H1 (cell line): Measurements from ENCODE around the gene ASIC2. TPM values are rescaled to one million over a fixed set of nuclear protein-coding genes. Genes with fewer than 3 reads are reported as not detected.

Experiments
- CBX5 ChIP-seq: fragments of 300-800, 300-1000 bp; sonication (generic); IDR thresholded peaks from 2 replicates; pipeline ENCODE4 v1.7.1; 2016; ENCODE audit warnings: antibody characterized with exemption, low read length, low read depth
- CHD2 ChIP-seq: IDR thresholded peaks from 2 replicates; pipeline ENCODE4 v1.6.1; 2012; ENCODE audit warnings: low read length, improper control_type of control experiment
- CHD7 ChIP-seq: fragments of 300-600 bp; sonication (generic); IDR thresholded peaks from 2 replicates; pipeline ENCODE4 v1.7.1; 2012; ENCODE audit warnings: low read length, moderate library complexity, mild to moderate bottlenecking, inconsistent platforms; ENCODE audit not compliant: insufficient replicate concordance
- FOSL1 ChIP-seq: IDR thresholded peaks from 2 replicates; pipeline ENCODE4 v1.6.1; 2011; ENCODE audit warnings: mild to moderate bottlenecking, low read depth, low read length, moderate library complexity; ENCODE audit not compliant: insufficient read depth
- GABPA ChIP-seq: IDR thresholded peaks from 2 replicates; pipeline ENCODE4 v1.6.1; 2011; ENCODE audit warnings: mild to moderate bottlenecking, low read length, moderate library complexity, borderline replicate concordance; ENCODE audit not compliant: insufficient read depth
- KDM1A ChIP-seq: fragments of 200-600, 300-600 bp; sonication (generic); IDR thresholded peaks from 2 replicates; pipeline ENCODE4 v1.7.1; 2016; ENCODE audit warnings: mild to moderate bottlenecking, low read length, borderline replicate concordance
- KDM5A ChIP-seq: fragments of 200-600 bp; IDR thresholded peaks from 2 replicates; pipeline ENCODE4 v1.7.1; 2012; ENCODE audit warnings: mild to moderate bottlenecking, low read length, inconsistent platforms, mixed read lengths
- SP1 ChIP-seq: IDR thresholded peaks from 2 replicates; pipeline ENCODE4 v1.6.1; 2011; ENCODE audit warnings: low read depth, low read length
- TEAD4 ChIP-seq: IDR thresholded peaks from 2 replicates; pipeline ENCODE4 v1.6.1; 2012; ENCODE audit warnings: low read depth, low read length, inconsistent platforms, mixed read lengths
- polyA plus RNA-seq, 7 experiments: library from polyadenylated mRNA; depleted of rRNA in 3 of 7; stranded (reverse) in 5 of 7; unstranded in 2 of 7; fragments of >200 nt in 5 of 7; fragments of 200-250 nt in 2 of 7; gene quantifications; 1 replicate in 5 of 7; 2 replicates in 1 of 7; 4 replicates in 1 of 7; pipeline versions ENCODE4 v1.2.1 to v1.2.3, GENCODE V29; 2011 to 2013; ENCODE audit warnings: missing spikeins in 2 of 7, mixed read lengths in 2 of 7
- total RNA-seq: library from RNA; stranded (reverse); fragmentation: NEBNext Ultra II Directional; extraction: Animal tissue kit (Norgen Biotek cat#: 25700); gene quantifications from 2 replicates; pipeline ENCODE4 v1.2.1, GENCODE V29; 2021

Gene ASIC2
- total and polyA plus RNA-seq, 2 of the 8 experiments (the other 6 are each of a cell fraction or from before 2014, with no cell fraction given): 0.86 to 1.2 TPM

- TF ChIP-seq CHD7 (no peak), CBX5 (no peak), KDM5A (no peak), FOSL1 (no peak), KDM1A (no peak), TEAD4 (no peak), SP1 (no peak), GABPA (no peak), CHD2 (no peak)
Observed at GRCh38 chr17:33269337-33270060, 23.6 kb downstream of the ASIC2 start (continued).
